OCI-LY7 (cell line): ENCODE data around the gene SCAP. TPM values are rescaled to one million over a fixed set of nuclear protein-coding genes. Genes with fewer than 3 reads are reported as not detected.

Experiments
- BruUV-seq: library from RNA; stranded (reverse); fragments of 400-500 nt; replicated peaks from 2 replicates; lab custom pipeline; 2021; lab: Mats Ljungman, UMichigan
- CTCF ChIA-PET: fragments of 300-600 bp; sonication (Branson Sonifier 250); formaldehyde crosslinking; loops from one replicate; lab custom pipeline; 2022; ENCODE audit warnings: antibody characterized with exemption; ENCODE audit not compliant: unreplicated experiment; lab: Charles Lee
- POLR2A ChIA-PET: fragments of 300-600 bp; sonication (Branson Sonifier 250); formaldehyde crosslinking; loops from one replicate; lab custom pipeline; 2022; ENCODE audit warnings: antibody characterized with exemption; lab: Charles Lee
- DNase-seq: peaks from one replicate; pipeline ENCODE4 v3.0.0-alpha.2; 2015; ENCODE audit warnings: low spot score
- H2AFZ ChIP-seq: fragments of 200-600 bp; sonication (generic), shearing (Covaris generic); 2 replicates; pipeline ENCODE4 v1.6.1; 2014; ENCODE audit warnings: mild to moderate bottlenecking, antibody characterized with exemption, low read length, moderate library complexity
- H3K27ac ChIP-seq: fragments of 200-600 bp; sonication (generic); 2 replicates; pipeline ENCODE4 v1.5.1; 2014; ENCODE audit warnings: mixed run types, low read depth, mild to moderate bottlenecking, moderate library complexity, low read length, inconsistent platforms; ENCODE audit not compliant: poor library complexity, severe bottlenecking
- H3K36me3 ChIP-seq: fragments of 200-600 bp; sonication (generic); 2 replicates; pipeline ENCODE4 v1.6.1; 2014; ENCODE audit warnings: mild to moderate bottlenecking, antibody characterized with exemption, low read length, moderate library complexity, mixed read lengths; ENCODE audit not compliant: insufficient read depth
- H3K4me1 ChIP-seq: fragments of 200-600 bp; sonication (generic); 2 replicates; pipeline ENCODE4 v1.5.1; 2014; ENCODE audit warnings: mild to moderate bottlenecking, low read length; ENCODE audit not compliant: insufficient read depth, poor library complexity, severe bottlenecking
- H3K4me2 ChIP-seq: fragments of 200-600 bp; sonication (generic); 2 replicates; pipeline ENCODE4 v1.6.1; 2014; ENCODE audit warnings: mild to moderate bottlenecking, low read length
- H3K4me3 ChIP-seq: fragments of 200-600 bp; sonication (generic); 2 replicates; pipeline ENCODE4 v1.5.1; 2014; ENCODE audit warnings: mild to moderate bottlenecking, low read depth, low read length; ENCODE audit not compliant: poor library complexity, severe bottlenecking
- H3K79me2 ChIP-seq: fragments of 200-600 bp; sonication (generic); 2 replicates; pipeline ENCODE4 v1.6.1; 2016; ENCODE audit warnings: low read depth, mild to moderate bottlenecking, low read length, moderate library complexity, mixed read lengths; ENCODE audit not compliant: insufficient read depth
- H3K9me2 ChIP-seq: fragments of 200-600 bp; sonication (generic); 2 replicates; pipeline ENCODE4 v1.6.1; 2016; ENCODE audit warnings: mild to moderate bottlenecking, low read length, mixed read lengths; ENCODE audit not compliant: insufficient read depth
- H3K9me3 ChIP-seq: fragments of 200-600 bp; sonication (generic); 2 replicates; pipeline ENCODE4 v1.6.1; 2014; ENCODE audit warnings: mild to moderate bottlenecking, mixed run types, low read length, mixed read lengths
- H4K20me1 ChIP-seq: fragments of 200-600 bp; sonication (generic); 2 replicates; pipeline ENCODE4 v1.6.1; 2014; ENCODE audit warnings: mild to moderate bottlenecking, antibody characterized with exemption, low read length, moderate library complexity, mixed read lengths; ENCODE audit not compliant: insufficient read depth
- CTCF ChIP-seq: fragments of 200-600 bp; sonication (generic); conservative IDR thresholded peaks from 2 replicates; pipeline ENCODE4 v1.5.1; 2014; ENCODE audit warnings: mild to moderate bottlenecking, antibody characterized with exemption, low read length, moderate library complexity, mixed read lengths
- EZH2phosphoT487 ChIP-seq: fragments of 200-600 bp; sonication (generic); IDR thresholded peaks from 2 replicates; pipeline ENCODE4 v1.6.1; 2018; ENCODE audit warnings: low read depth, borderline replicate concordance, mild to moderate bottlenecking, mixed run types, antibody characterized with exemption, low read length, moderate library complexity, mixed read lengths
- intact Hi-C: fragments of 100-400 bp; cut with micrococcal nuclease; formaldehyde crosslinking; loops from one replicate; pipeline ENCODE4 v1.10.0; 2022; ENCODE audit not compliant: unreplicated experiment
- total RNA-seq, 2 experiments: library from RNA; depleted of rRNA in 1 of 2; stranded (reverse); fragments of >200 nt in 1 of 2; shearing (Covaris generic) in 1 of 2; gene quantifications; 2 replicates each; pipeline ENCODE4 v1.2.3, GENCODE V29; 2014 to 2022

SCAP gene
- total RNA-seq, 2 experiments from 2014 or later = 63.7 to 70.5 TPM

GRCh38 chr3:47399531-47400270, 76.0 kb downstream of the SCAP start:
- Histone ChIP-seq H3K9me2 (no peaks in the 10 kb centered on the region), H3K4me1 (no peaks in the 10 kb centered on the region), H3K4me2 (no peak overlapping the region), H4K20me1 (no peaks in the 10 kb centered on the region), H2AFZ (no peak overlapping the region), H3K9me3 (no peaks in the 10 kb centered on the region), H3K36me3 (peaks cover 50% of the 10 kb centered on the region), H3K4me3 (no peak overlapping the region), H3K79me2 (no peaks in the 10 kb centered on the region; the same call in 1 of the 2 replicates), H3K27ac (no peak overlapping the region)
- intact Hi-C loops = no loop called here
- ChIA-PET POLR2A (interaction anchor here (0.6 to 2.0 kb wide), 3 partner anchors 10 to 684 kb away, joined by 3 to 8 read pairs (median 6); no protein-coding TSS in a partner anchor), CTCF (no interaction called here)
- TF ChIP-seq EZH2phosphoT487 (no peak), CTCF (no peak)
- no TSS peak for BruUV-seq
- no peak for DNase-seq

- intact Hi-C loops = no loop called here
Measured at GRCh38 chr3:47399016-47399415, 76.7 kb downstream of the SCAP start.

More at GRCh38 chr3:47399016-47399415, 76.7 kb downstream of the SCAP start:
- no peaks in the 10 kb centered on the region for H3K9me2 ChIP-seq
- H3K79me2 ChIP-seq = peaks cover 4% of the 10 kb centered on the region; the same call in 1 of the 2 replicates
- H3K4me1 ChIP-seq = no peaks in the 10 kb centered on the region
- H3K27ac ChIP-seq = no peak overlapping the region
- ChIA-PET CTCF (no interaction called here), POLR2A (interaction anchor here (0.6 to 2.0 kb wide), 3 partner anchors 9 to 685 kb away, joined by 3 to 8 read pairs (median 6); no protein-coding TSS in a partner anchor)
- no peak for TF ChIP-seq CTCF
- TF ChIP-seq EZH2phosphoT487 = no peak
- no peak overlapping the region for H3K4me2 ChIP-seq
- no peaks in the 10 kb centered on the region; the same call in 1 of the 2 replicates for H4K20me1 ChIP-seq
- no peak for DNase-seq
- no peak overlapping the region for H2AFZ ChIP-seq
- H3K36me3 ChIP-seq = peaks cover 50% of the 10 kb centered on the region
- BruUV-seq = no TSS peak
- H3K9me3 ChIP-seq = no peaks in the 10 kb centered on the region
- H3K4me3 ChIP-seq = no peak overlapping the region
